HEK293 (cell line): Measurements from ENCODE around the gene SIL1.

Experiments used
- REST ChIP-seq: fragments of 450-650 bp; formaldehyde crosslinking; IDR thresholded peaks from 2 replicates; pipeline ENCODE4 v1.5.1; 2016; ENCODE audit warnings: missing biosample characterization, missing genetic modification characterization
- ZNF121 ChIP-seq: fragments of 450-650 bp; formaldehyde crosslinking; IDR thresholded peaks from 2 replicates; pipeline ENCODE4 v1.5.1; 2016; ENCODE audit warnings: missing biosample characterization, missing genetic modification characterization
- ZNF169 ChIP-seq: fragments of 450-650 bp; formaldehyde crosslinking; IDR thresholded peaks from 2 replicates; pipeline ENCODE4 v1.5.1; 2016; ENCODE audit warnings: missing biosample characterization, missing genetic modification characterization
- ZNF266 ChIP-seq: fragments of 450-650 bp; formaldehyde crosslinking; IDR thresholded peaks from 2 replicates; pipeline ENCODE4 v1.5.1; 2016; ENCODE audit warnings: missing biosample characterization, missing genetic modification characterization, low read depth
- ZSCAN30 ChIP-seq: fragments of 450-650 bp; IDR thresholded peaks from 2 replicates; pipeline ENCODE4 v1.5.1; 2018; ENCODE audit warnings: missing biosample characterization, mild to moderate bottlenecking, missing genetic modification characterization, moderate library complexity
- TF ChIP-seq, protein P1 (sequence below): fragments of 450-650 bp; formaldehyde crosslinking; IDR thresholded peaks from 2 replicates; pipeline ENCODE4 v1.5.1; 2016; ENCODE audit warnings: missing biosample characterization, missing genetic modification characterization, low read depth
- TF ChIP-seq, protein P2 (sequence below): fragments of 450-650 bp; formaldehyde crosslinking; IDR thresholded peaks from 2 replicates; pipeline ENCODE4 v1.5.1; 2016; ENCODE audit warnings: missing biosample characterization, missing genetic modification characterization

DNA sequence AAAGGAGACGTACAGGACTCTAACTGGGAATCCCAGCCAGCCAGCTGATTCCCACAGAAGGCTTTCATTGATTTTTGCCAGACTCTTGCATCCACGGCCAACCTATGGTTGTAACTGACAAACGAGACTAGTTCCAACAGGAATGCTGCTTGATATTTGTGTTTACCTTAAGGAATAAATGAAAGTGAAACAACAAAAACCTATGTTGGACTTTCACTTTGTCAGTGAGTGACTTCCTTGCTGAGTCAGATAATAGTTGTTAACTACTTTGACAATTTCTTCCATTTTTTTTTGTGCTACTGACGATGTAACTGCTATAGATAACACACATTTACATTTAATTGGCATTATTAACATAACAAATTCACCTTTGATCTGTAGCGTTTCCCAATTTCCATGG is 259.6 kb downstream of the SIL1 start:
- TF ChIP-seq, protein P1, sequence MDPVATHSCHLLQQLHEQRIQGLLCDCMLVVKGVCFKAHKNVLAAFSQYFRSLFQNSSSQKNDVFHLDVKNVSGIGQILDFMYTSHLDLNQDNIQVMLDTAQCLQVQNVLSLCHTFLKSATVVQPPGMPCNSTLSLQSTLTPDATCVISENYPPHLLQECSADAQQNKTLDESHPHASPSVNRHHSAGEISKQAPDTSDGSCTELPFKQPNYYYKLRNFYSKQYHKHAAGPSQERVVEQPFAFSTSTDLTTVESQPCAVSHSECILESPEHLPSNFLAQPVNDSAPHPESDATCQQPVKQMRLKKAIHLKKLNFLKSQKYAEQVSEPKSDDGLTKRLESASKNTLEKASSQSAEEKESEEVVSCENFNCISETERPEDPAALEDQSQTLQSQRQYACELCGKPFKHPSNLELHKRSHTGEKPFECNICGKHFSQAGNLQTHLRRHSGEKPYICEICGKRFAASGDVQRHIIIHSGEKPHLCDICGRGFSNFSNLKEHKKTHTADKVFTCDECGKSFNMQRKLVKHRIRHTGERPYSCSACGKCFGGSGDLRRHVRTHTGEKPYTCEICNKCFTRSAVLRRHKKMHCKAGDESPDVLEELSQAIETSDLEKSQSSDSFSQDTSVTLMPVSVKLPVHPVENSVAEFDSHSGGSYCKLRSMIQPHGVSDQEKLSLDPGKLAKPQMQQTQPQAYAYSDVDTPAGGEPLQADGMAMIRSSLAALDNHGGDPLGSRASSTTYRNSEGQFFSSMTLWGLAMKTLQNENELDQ: no peak
- TF ChIP-seq, protein P2, sequence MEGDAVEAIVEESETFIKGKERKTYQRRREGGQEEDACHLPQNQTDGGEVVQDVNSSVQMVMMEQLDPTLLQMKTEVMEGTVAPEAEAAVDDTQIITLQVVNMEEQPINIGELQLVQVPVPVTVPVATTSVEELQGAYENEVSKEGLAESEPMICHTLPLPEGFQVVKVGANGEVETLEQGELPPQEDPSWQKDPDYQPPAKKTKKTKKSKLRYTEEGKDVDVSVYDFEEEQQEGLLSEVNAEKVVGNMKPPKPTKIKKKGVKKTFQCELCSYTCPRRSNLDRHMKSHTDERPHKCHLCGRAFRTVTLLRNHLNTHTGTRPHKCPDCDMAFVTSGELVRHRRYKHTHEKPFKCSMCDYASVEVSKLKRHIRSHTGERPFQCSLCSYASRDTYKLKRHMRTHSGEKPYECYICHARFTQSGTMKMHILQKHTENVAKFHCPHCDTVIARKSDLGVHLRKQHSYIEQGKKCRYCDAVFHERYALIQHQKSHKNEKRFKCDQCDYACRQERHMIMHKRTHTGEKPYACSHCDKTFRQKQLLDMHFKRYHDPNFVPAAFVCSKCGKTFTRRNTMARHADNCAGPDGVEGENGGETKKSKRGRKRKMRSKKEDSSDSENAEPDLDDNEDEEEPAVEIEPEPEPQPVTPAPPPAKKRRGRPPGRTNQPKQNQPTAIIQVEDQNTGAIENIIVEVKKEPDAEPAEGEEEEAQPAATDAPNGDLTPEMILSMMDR (tag by site-specific recombination): no peak
- no peak for TF ChIP-seq ZNF121 (tag by site-specific recombination)
- TF ChIP-seq REST (tag by site-specific recombination): no peak
- no peak for TF ChIP-seq ZNF266 (tag by site-specific recombination)
- no peak for TF ChIP-seq ZSCAN30 (tag by site-specific recombination)
- no peak for TF ChIP-seq ZNF169 (tag by site-specific recombination)
